GM19193 (cell line): Measurements from ENCODE around the gene ADRA2C.

Experiments used
- POLR2A ChIP-seq: IDR thresholded peaks from 4 replicates; pipeline ENCODE4 v1.6.1; 2011; ENCODE audit not compliant: insufficient read depth, insufficient read length; ENCODE audit errors: extremely low read depth

ADRA2C gene

DNA sequence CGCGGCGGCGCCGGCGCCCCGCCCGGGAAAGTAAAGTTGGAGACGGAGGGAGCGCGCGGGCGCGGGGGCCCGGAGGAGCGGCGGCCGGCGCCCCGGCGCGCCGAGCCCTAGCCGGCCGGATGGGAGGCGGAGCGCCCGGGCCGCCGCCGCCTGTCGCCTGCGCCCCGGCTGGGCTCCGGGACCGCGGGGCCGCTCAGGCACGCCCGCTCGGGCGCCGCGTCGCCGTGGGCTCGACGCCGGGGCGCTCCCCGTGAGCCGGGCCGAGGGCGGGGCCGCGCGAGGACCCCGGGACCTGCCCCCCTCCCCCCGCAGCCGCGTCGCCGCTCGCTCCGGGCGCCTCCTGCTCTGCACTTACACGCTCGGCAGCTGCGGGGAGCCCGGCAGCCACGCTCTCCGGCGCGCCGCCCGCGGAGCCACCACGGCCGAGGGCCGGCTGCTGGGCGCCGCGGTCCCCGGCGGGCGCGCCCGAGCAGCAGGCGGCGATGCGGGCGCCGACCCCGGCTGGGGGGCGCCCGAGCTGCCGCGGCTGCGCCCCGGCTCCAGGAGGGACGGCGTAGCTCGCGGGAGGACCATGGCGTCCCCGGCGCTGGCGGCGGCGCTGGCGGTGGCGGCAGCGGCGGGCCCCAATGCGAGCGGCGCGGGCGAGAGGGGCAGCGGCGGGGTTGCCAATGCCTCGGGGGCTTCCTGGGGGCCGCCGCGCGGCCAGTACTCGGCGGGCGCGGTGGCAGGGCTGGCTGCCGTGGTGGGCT lies at the start of gene ADRA2C:
ADRA2C (plus strand) TSS at position 350 of the 749 bp plus-strand sequence; CDS start at position 572, 222 bp downstream.
- no peak for TF ChIP-seq POLR2A

- no peak for TF ChIP-seq POLR2A
Measured at GRCh38 chr4:3716631-3717235, 49.5 kb upstream of the ADRA2C start.

- TF ChIP-seq POLR2A = no peak
Measured at GRCh38 chr4:3717241-3717640, 48.9 kb upstream of the ADRA2C start.

DNA sequence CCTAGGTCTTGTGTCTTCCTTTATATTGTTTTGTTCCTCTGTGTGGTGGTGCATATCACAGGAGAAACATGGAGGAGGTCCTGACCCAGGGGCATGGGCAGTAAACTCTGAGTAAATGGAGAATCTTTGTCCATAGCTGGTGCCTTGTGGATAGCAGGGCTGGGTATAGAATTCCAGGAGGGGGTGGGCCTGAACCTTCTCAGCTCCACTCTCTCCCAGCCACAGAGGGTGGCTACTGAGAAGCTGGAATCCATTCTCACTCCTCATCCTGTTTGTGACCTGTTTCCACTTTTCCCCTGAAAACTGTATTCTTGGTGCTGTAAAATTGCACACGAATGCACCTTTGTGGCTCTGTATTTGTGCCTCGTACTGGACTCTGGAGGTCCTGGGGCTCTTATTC lies 47.7 kb upstream of the ADRA2C start:
- no peak for TF ChIP-seq POLR2A

- TF ChIP-seq POLR2A = no peak
Measured at GRCh38 chr4:3719191-3719590, 47.0 kb upstream of the ADRA2C start.

GRCh38 chr4:3719836-3720235 lies 46.3 kb upstream of the ADRA2C start:
- no peak for TF ChIP-seq POLR2A

DNA sequence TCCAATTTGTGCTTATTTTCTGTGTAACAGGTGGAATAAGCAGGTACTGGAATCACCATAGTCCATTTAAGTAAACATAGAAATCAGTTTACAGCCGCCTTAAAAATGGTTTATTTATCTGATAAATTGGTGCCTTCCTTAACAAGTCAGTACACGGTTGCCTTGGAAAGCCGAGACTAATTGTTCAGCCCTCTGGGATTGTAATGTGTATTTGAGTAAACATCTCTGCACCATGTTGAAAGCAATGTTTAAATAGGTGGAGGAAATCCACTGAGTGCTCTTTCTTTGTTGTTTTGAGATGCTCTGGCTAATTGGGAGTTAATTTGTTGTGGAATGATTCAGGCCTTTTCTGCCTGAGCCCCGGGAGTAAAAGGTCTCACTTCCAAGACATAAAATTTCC lies 45.7 kb upstream of the ADRA2C start:
- no peak for TF ChIP-seq POLR2A

DNA sequence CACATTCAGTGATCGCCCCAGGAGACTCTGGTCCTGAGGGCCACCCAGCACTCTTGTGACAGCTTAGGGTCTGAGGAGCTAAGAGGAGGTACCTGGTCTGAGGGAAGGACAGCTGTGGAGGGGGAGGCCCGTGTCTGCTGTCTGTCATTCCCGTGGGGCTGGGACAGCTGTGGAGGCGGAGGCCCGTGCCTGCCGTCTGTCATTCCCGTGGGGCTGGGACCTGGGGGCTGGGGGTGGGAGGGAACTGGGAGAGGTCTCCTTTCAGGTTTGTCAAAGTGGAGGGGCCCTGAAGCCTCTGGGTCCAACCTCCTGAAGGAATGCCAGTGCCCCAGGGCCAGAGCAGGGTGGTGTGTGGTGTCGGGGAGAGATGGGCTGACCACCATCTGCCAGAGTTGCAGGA lies 45.0 kb upstream of the ADRA2C start:
- no peak for TF ChIP-seq POLR2A

GRCh38 chr4:3721627-3722026 lies 44.6 kb upstream of the ADRA2C start:
- TF ChIP-seq POLR2A = no peak

DNA sequence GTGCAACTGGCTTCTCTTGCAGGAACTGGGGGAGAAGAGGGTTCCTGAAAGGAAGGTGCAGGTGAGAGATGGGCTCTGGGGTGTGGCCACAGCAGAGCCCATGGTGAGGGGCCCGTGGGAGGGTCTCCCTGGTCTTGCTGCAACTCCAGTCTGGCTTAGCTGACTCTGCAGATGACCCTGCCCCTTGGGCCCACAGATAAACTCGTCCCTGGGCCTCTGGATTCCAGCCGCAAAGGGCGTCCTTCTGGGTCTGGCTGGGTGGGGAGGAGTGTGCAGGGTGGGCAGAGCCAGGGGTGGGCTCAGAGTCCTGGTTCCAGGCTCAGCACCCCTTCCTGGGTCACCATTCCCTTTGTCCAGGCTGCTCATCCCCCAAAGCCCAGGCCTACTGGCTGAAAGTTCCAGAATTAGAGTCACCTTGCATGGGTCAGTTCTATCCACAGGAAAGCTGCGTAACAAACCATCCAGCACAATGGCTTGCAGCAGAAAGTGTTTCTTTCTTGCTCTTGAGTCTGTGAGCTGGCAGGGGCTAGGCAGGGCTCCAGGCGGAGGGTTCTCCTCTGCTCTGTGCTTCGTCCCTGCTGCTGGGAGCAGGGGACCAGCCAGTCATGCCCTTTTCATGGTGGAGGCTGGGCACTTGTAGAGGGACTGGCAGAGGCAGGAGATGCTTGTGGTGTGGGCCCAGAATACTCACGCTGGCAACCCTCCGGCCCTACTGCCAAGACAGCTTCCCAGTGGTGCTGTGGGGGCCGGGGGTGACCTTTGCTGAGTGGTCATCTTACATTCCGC lies 43.5 kb upstream of the ADRA2C start:
- TF ChIP-seq POLR2A = no peak

- TF ChIP-seq POLR2A = no peak
Measured at GRCh38 chr4:3723232-3723642, 42.9 kb upstream of the ADRA2C start.

- TF ChIP-seq POLR2A = no peak
Measured at GRCh38 chr4:3724319-3725231, 41.6 kb upstream of the ADRA2C start.

DNA sequence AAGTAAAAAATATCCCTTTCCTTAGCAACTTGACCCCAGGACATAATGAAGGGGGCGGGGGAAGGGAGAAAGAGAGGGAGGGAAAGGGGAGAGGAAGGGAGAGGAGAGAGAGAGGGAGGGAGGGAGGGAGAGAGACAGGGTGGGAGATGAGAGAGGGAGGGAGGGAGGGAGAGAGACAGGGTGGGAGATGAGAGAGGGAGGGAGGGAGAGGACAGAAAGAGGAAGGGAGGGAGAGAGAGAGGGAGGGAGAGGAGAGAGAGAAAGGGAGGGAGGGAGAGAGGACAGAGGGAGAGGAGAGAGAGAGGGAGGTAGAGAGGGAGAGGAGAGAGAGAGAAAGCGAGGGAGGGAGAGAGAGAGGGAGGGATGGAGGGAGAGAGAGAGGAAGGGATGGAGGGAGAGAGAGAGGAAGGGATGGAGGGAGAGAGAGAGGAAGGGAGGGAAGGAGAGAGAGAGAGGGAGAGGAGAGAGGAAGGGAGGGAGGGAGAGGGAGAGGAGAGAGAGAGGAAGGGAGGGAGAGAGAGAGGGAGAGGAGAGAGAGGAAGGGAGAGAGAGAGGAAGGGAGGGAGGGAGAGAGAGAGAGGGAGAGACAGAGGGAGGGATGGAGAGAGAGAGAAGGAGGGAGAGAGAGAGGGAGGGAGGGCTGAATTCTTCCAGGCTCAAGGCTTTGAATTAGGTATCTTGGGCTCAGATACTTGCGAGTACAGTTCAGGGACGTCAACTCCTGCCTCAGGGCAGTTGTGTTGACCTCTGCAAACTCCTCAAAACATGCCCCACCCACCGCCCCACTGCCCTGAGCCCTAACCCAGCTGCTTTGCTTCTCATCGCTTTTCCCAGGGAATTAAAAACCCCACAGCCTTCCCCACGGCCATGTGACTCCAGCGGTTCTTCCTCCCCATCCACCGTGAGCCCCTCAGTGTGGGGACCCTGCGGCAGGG lies 40.0 kb upstream of the ADRA2C start:
- no peak for TF ChIP-seq POLR2A

DNA sequence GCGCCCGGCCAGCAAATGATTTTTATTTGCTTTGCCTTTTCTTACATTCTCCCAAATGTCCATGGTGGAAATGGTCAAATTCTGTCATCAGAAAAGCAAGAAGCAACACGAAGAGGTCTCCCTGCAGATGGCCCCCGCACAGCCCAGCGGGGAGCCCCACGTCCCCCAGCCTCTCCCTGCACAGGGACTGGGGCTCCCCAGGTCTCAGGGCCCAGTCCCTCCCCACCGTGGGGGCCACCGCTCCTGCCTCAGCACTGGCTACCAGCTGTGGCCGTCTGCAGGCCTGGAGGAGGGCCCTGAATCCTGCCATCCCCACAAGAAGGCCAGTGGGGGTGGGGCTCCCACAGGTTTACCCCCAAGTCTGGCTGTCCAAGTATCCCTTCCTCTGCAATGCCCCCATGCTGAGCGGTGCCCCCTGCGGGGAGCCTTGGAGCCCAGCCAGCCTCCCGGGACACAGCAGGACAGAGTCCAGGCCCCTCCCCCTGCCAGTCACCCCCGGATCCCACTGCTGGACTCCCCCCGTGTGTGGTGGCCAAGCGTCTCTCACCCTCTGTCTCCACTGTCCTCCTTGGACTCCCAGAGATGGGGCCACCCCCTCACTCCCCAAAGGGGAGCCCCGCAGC lies 38.2 kb upstream of the ADRA2C start:
- no peak for TF ChIP-seq POLR2A
